GM10847 (cell line): ENCODE results near the gene THEM4.

Experiments
- POLR2A ChIP-seq: IDR thresholded peaks from 2 replicates; pipeline ENCODE4 v1.6.1; 2011; ENCODE audit not compliant: insufficient read length; ENCODE audit errors: extremely low read depth

THEM4 gene

DNA sequence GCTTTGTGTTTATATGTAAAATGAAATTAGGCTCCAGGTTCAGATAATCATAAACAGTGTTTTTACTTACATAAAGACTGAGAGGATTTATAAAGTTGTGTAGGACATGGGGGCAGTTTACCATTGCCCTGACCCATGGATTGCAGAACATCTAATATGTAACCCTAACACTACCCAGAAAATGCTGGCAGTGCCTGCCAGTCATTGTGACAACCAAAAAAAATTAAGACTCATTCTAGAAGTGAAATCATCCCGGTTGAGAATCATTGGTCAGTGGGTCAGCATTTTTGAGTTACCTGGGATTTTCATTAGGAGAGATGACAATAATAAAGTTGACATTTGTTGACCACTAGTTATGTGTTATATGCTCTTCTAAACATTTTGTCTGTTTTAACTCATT, 31.2 kb upstream of the THEM4 start:
- TF ChIP-seq POLR2A: no peak

DNA sequence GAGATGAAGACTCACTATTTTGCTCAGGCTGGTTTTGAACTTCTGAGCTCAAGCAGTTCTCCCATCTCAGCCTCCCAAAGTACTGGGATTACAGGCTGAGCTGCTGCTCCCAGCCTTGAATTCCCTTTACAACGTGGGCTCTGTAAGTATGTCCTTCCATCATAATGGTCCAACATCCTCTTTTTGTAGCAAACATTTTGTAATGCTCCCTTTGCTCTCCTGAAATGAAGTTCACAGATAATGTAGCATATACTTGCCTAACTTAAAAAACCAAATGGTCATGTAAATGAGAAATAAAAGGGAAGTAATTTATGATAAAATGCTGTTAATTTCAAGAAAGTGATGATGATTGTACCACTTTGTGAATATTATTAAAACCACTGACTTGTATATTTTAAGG, 30.5 kb upstream of the THEM4 start:
- TF ChIP-seq POLR2A: no peak

DNA sequence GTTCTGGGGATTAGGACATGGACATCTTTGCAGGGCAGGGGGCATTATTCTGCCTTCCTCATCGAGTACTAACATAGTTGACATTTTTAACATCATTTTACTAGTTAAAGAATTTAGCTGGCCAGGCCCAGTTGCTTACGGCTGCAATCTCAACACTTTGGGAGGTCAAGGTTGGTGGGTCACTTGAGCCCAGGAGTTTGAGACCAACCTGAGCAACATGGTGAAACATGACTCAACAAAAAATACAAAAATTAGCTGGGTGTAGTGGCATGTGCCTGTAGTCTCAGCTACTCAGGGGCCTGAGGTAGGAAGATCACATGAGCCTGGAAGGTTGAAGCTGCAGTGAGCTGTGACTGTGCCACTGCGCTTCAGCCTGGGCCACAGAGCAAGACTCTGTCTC, 29.8 kb upstream of the THEM4 start:
- TF ChIP-seq POLR2A: no peak

DNA sequence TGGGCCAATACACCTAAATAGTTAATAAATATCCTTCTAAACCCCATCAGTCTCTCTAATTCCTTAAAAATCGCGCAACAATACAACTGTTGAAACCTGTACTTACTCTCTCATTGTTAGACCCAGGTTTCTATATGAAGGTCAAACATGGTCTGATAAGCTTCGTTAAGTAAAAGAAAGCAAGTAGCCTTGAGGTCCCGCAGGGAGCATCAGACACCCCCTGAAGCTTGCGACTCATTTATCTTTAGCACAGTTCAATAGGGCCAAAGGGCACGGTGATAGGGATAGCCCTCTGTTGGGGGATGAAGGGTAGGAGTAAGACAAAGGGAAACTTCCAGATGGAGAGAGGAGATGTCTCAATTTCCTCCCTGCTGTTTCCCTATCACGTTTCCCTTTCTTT, 27.3 kb upstream of the THEM4 start:
- no peak for TF ChIP-seq POLR2A

DNA sequence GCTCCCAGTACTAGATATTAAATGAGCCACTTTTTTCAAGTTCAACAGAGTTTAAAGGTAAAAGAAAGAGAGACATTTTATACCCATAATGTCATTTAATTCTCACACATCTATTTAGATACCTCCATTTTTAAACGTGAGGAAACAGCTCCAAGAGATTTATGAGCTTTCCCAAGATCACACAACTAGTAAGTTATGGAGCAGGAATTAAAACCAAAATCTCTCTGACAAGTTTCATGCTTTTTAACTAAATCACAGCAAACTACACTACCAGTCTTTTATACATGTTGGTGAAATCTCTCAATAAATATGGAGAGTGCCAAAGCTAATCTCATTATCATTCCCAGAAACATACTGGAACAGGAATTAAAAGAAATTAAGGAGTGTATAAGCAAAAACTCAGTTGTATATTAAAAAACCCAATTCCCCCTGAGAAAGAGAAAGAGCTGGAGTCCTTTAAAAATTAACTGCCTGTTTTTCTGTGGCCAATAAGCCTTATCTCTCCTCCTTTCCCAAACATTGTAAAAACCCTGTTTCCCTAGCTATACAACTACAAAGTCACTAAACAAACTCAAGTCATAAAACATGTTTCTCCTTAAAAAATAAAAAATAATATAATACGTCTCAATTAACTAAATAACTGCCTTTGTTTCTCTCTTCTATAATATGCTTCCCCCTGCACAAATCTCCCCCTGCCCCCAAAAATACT, 26.7 kb upstream of the THEM4 start:
- TF ChIP-seq POLR2A: no peak

DNA sequence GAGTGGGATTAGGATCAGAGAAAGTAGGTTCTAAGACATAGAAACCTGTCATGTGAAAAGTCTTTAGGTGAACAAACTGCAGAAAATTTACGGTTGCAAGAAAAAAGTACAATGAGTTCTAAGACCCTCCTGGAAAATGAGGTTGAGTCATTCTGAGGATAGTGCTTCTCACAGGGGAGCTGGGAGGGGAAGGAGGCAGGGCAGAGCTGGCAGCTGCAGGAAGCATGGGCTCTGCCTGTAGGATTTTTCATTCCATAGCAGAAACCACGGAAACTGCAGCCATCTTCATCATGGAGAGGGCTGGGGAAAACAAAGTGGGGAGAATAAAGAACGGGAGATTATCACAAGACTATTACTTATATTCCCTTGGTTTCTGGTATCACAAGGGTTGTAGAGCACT, 25.8 kb upstream of the THEM4 start:
- TF ChIP-seq POLR2A: no peak

DNA sequence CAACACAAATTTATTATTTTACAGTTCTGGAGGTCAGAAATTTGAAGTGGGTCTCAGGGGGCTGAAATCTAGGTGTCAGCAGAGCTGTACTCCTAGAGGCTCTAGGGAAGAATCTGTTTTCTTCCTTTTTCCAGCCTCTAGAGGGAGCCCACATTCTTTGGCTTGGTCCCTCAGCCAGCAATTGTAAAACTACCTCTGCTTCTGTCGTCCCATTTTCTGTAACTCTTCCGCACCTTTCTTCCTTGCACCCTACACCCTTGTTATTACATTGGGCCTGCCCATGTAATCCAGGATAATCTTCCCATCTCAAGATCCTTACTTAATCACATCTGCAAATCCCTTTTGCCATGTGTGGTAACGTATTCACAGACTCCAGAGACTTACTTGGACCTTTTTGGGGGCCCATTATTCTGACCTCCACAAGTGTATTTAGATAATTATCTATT, 24.8 kb upstream of the THEM4 start:
- no peak for TF ChIP-seq POLR2A

DNA sequence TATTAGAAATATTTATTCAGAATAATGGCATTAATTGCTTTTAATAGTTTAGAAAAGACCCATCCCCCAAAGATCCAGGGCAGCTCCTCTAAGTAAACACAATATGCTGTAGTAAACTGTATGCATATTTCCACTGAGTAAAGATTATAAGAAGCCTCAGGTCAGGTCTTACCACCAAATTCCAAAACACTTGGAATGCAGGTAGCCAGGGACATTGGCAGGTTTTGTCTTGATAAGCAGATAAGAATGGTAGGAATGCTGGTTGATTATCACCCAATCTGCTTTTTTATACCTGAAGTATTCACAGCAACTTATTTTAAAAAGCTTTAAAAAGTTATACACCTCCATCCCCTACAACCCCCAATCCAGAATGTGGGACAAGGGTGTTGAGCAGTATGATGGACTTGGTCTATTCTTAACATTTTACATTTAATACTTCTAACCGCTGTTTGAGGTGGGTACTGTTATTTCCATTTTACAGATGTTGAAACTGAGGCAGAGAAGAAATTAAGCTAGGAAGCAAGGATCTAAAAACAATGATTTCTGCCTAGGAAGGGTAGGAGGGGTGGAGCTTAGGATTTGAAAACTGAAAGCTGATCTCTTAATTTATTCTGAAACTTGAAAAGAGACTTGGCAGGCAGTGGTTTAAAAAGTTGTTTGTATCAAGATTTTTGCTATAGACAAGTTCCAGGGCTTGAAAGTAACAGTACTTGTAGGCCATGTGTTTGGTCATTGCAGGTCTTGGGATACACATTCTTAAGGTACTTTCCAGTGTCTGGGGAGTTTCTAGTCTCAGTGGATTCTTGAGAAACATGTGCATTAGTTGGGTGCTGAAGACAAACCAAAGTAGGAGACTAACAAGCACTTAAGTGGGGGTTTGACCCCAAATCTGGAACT, 15.6 kb upstream of the THEM4 start:
- TF ChIP-seq POLR2A: no peak

DNA sequence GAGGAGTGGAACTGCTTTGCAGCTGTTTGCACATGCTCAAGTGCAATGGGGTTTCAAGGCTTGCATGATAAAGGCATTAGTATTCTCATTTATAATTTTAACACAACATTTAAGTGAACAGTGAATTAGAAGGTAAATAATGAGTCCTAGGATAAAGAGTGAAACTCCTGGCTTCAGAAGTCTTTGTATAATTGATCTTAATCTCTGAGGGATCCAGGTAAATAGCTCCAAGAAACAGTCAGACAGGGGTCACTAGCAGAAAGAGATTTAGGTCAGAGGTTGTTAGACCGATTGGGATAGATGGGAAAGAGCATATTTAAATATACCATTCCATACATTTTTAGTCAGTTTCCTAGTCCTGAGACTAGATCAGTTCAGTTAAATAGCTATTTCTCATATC, 14.1 kb upstream of the THEM4 start:
- no peak for TF ChIP-seq POLR2A

DNA sequence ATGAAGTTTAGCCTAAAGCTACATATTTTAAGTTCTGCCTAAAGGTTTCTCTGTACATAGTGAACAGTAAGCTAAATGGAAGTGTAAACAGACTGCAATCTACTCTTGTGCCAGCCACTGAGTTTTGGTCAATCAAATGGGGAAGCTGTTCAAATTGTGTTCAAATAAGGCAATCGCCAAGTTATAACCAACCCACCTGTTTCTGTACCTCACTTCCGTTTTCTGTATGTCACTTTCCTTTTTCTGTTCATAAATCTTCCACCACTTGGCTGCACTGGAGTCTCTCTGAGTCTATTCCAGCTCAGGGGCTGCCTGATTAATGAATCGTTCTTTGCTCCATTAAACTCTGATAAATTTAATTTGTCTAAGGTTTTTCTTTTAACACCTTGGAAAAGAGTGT, 10.8 kb upstream of the THEM4 start:
- TF ChIP-seq POLR2A: no peak

DNA sequence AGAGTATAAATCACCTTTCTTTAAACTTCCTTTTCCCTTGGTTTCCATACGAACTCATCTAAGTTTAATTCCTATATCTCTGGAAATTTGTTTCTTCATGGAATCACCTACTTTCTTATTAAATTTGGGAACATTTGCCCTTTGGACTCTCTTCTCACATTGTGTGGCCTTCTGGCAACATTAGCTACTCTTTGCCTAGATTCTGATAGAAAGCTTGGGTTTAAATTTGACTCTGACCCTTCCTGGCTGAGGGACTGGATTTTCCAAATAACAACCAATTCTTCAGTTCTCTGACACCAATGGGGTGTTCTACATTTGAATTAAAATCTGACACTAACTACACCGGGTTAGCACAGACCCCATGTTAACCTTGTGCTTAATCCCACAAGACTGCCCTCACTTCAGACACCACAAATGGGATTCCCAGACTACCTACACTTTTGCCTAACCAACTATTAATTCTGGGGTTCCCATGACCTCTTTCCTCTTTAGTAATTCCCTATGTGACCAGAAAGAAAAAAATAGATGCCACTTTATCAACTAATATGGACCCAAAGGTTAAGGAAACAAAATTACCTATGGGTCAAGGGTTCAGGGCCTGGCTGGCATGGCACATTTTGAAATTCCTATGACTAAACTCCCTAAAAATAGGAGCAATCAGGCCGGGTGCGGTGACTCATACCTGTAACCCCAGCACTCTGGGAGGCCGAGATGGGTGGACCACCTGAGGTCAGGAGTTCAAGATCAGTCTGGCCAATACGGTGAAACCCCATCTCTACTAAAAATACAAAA, 9.7 kb upstream of the THEM4 start:
- TF ChIP-seq POLR2A: no peak

DNA sequence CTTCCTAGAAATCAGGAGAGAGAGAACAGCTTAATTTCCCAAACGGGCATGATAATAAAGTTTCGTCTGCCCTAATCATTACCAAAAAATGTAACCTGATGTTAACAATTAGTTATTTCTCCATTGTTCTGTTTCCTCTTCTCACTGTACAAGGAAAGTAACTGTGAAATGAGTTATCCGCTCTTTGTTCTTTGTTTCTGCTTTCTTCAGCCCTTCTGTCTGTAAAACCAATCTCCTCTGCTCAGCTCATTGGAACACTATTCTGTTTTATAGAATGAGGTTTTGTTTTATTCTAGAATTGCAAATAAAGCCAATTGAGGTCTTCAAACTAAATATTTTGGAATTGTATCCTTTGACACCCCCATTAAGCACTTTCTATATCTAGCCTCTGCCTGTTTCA, 8.8 kb upstream of the THEM4 start:
- no peak for TF ChIP-seq POLR2A

DNA sequence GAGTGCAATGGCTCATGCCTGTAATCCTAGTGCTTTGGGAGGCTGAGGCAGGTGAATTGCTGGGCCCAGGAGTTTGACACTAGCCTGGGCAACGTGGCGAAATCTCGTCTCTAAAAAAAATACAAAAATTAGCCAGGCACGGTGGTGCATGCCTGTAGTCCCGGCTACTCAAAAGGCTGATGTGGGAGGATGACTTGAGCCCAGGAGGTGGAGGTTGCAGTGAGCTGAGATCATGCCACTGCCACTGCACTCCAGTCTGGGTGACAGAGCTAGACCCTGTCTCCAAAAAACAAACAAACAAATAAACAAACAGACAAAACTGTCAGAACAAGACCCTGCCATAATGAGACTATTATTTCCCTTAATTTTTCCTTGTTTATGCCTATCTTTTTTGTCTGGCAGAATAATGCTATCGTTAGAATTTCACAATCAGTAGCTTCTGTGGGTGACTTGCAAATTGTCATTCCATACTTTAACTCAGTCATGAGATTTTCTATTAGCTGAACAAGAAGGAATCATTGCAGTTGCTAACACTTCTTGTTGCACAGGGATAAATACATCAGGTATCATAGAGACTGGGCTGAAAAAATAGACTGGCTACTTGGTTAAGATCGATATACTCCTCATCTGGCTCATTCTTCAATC, 7.5 kb upstream of the THEM4 start:
- TF ChIP-seq POLR2A: no peak

DNA sequence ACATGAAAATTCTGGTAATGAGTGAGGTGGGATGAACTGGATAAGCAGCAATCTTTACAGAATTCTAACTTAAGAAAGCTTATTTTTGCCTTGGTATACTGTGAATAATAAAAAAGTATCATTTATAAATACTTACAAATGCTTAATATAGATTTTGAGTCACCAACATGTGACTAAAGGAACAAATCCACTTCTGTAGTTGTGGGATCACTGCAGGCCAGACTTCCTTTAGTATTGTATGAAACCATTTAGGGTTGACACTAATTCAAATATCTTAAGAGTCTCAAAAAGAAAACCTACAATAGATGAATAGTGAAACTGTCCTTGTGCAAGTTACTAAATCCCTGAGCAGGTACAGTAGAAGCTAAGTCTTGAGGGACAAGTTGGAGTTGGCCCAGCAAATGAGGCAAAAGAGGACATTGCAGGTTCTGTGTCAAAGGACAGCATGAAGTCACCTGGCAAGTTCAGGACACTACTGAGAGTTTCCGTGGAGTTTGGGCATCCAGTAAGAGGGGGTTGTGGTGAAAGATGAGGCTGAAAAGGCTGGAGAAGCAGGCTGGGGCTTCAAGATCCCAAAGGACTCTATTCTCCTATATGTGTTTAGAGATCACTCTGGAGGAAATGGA, 5.9 kb upstream of the THEM4 start:
- TF ChIP-seq POLR2A: no peak

DNA sequence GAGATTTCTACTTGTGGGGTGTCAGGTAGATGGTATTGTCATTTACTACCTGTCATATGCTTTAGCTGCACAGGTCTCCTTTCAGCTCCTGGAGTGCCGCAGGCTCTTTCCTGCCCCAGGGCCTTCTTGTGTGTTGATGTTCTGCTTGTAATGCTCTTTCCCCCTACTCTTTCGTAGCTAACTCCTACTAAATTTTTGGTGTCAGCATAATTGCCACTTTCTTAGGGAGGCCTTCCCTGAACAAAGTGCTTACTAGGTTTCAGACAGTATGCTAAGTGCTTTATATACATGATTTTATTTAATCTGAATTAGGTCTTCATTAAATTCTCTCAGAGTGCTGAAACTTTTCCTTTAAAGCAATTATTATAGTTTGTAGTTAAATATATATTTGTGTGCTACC, 4.8 kb upstream of the THEM4 start:
- no peak for TF ChIP-seq POLR2A
